Naive B cell (primary cell): ENCODE measurements around the gene CUEDC1. TPM values are rescaled to one million over a fixed set of nuclear protein-coding genes. Genes with fewer than 3 reads are reported as not detected.

Source experiments
- ATAC-seq, 2 donors: fragments of 150-1000 bp; cut with Tn5 transposase; 2 replicates each; pipeline ENCODE4 v1.10.0; 2021; ENCODE audit warnings: low read depth in 2 of 2, mild to moderate bottlenecking in 2 of 2, moderate library complexity in 2 of 2
- DNase-seq: peaks from one replicate; pipeline ENCODE4 v3.0.0; 2022
- H3K27ac Mint-ChIP-seq, 6 donors: one replicate each; pipeline ENCODE4 v1.8.0; 2020 to 2022; ENCODE audit warnings: mild to moderate bottlenecking in 6 of 6, mixed read lengths in 6 of 6, moderate library complexity in 5 of 6, inconsistent platforms in 2 of 6
- H3K27me3 Mint-ChIP-seq, 3 donors: one replicate each; pipeline ENCODE4 v1.8.0; 2021 to 2022; ENCODE audit warnings: mixed read lengths in 3 of 3, mild to moderate bottlenecking in 1 of 3
- H3K36me3 Mint-ChIP-seq, 2 donors: one replicate each; pipeline ENCODE4 v1.8.0; 2020 to 2022; ENCODE audit warnings: mixed read lengths in 2 of 2, inconsistent platforms in 1 of 2, mild to moderate bottlenecking in 1 of 2
- H3K4me1 Mint-ChIP-seq, 3 donors: one replicate each; pipeline ENCODE4 v1.8.0; 2020 to 2022; ENCODE audit warnings: mixed read lengths in 3 of 3, inconsistent platforms in 1 of 3, mild to moderate bottlenecking in 1 of 3, moderate library complexity in 1 of 3
- H3K4me3 Mint-ChIP-seq, 8 donors: one replicate each; pipeline ENCODE4 v1.8.0; 2020 to 2022; ENCODE audit warnings: mild to moderate bottlenecking in 8 of 8, mixed read lengths in 8 of 8, moderate library complexity in 8 of 8, inconsistent platforms in 2 of 8
- H3K9me3 Mint-ChIP-seq, 7 donors: one replicate each; pipeline ENCODE4 v1.8.0; 2020 to 2022; ENCODE audit warnings: mixed read lengths in 7 of 7, mild to moderate bottlenecking in 5 of 7, inconsistent platforms in 2 of 7, moderate library complexity in 1 of 7
- polyA plus RNA-seq, 6 donors: library from polyadenylated mRNA; unstranded; fragments of 300-500 nt; fragmentation: Illumina TruSeq; gene quantifications; one replicate each; pipeline ENCODE4 v1.2.3, GENCODE V29; 2021; ENCODE audit warnings: low read depth in 6 of 6

Gene CUEDC1
- polyA plus RNA-seq, 6 donors from 2014 or later, result not detected

GRCh38 chr17:57832314-57833178 is 122.7 kb downstream of the CUEDC1 start:
- peak; percentile 43 for ATAC-seq
- no peak for DNase-seq
- H3K27me3 Mint-ChIP-seq, result no peaks in the 10 kb centered on the region
- H3K4me3 Mint-ChIP-seq, result peak overlapping the region in 1 of 8 donors; percentile 1
- no peaks in the 10 kb centered on the region for H3K4me1 Mint-ChIP-seq
- H3K36me3 Mint-ChIP-seq, result no peaks in the 10 kb centered on the region
- no peaks in the 10 kb centered on the region for H3K9me3 Mint-ChIP-seq
- no peak overlapping the region for H3K27ac Mint-ChIP-seq

GRCh38 chr17:57830880-57831279 is 124.3 kb downstream of the CUEDC1 start:
- Mint-ChIP-seq H3K4me1 (no peaks in the 10 kb centered on the region), H3K36me3 (no peaks in the 10 kb centered on the region), H3K27ac (no peak overlapping the region)

GRCh38 chr17:57823469-57824401 is 131.5 kb downstream of the CUEDC1 start:
- ATAC-seq (no peak), DNase-seq (no peak)
- no peak overlapping the region for H3K4me3 Mint-ChIP-seq
- no peak overlapping the region for H3K27ac Mint-ChIP-seq
- H3K4me1 Mint-ChIP-seq, result no peaks in the 10 kb centered on the region
- peaks cover 0 to 3% (median 0%) of the 10 kb centered on the region in 3 donors for H3K27me3 Mint-ChIP-seq
- no peaks in the 10 kb centered on the region for H3K36me3 Mint-ChIP-seq
- no peaks in the 10 kb centered on the region for H3K9me3 Mint-ChIP-seq

More at GRCh38 chr17:57830880-57831279, 124.3 kb downstream of the CUEDC1 start:
- no peak for ATAC-seq
- H3K4me3 Mint-ChIP-seq, result no peak overlapping the region
- DNase-seq, result no peak
- H3K9me3 Mint-ChIP-seq, result no peaks in the 10 kb centered on the region
- H3K27me3 Mint-ChIP-seq, result no peaks in the 10 kb centered on the region

- no peaks in the 10 kb centered on the region for H3K4me1 Mint-ChIP-seq
- no peaks in the 10 kb centered on the region for H3K36me3 Mint-ChIP-seq
- peaks cover 0 to 7% (median 0%) of the 10 kb centered on the region in 3 donors for H3K27me3 Mint-ChIP-seq
- no peak overlapping the region for H3K4me3 Mint-ChIP-seq
- DNase-seq (no peak), ATAC-seq (no peak)
- no peak overlapping the region for H3K27ac Mint-ChIP-seq
- H3K9me3 Mint-ChIP-seq, result no peaks in the 10 kb centered on the region
Measured at GRCh38 chr17:57819867-57820266, 135.3 kb downstream of the CUEDC1 start.

- Mint-ChIP-seq H3K9me3 (no peaks in the 10 kb centered on the region), H3K27me3 (peaks cover 0 to 7% (median 0%) of the 10 kb centered on the region in 3 donors), H3K4me3 (no peak overlapping the region), H3K36me3 (no peaks in the 10 kb centered on the region), H3K27ac (no peak overlapping the region), H3K4me1 (no peaks in the 10 kb centered on the region)
- ATAC-seq, result no peak
- DNase-seq, result no peak
Measured at GRCh38 chr17:57819285-57819684, 135.9 kb downstream of the CUEDC1 start.

- Mint-ChIP-seq H3K36me3 (no peaks in the 10 kb centered on the region), H3K9me3 (no peaks in the 10 kb centered on the region), H3K4me1 (no peaks in the 10 kb centered on the region), H3K4me3 (no peak overlapping the region), H3K27me3 (peaks cover 0 to 7% (median 0%) of the 10 kb centered on the region in 3 donors), H3K27ac (no peak overlapping the region)
- DNase-seq (no peak), ATAC-seq (no peak)
Measured at GRCh38 chr17:57818066-57818465, 137.1 kb downstream of the CUEDC1 start.

- Mint-ChIP-seq H3K4me1 (peaks cover 0 to under 1% (median 0%) of the 10 kb centered on the region in 3 donors), H3K4me3 (no peak overlapping the region)
Measured at GRCh38 chr17:57817299-57817698, 137.9 kb downstream of the CUEDC1 start.

GRCh38 chr17:57814421-57814820 is 140.8 kb downstream of the CUEDC1 start:
- Mint-ChIP-seq H3K4me3 (no peak overlapping the region), H3K36me3 (no peaks in the 10 kb centered on the region), H3K27me3 (peaks cover 0 to 12% (median 11%) of the 10 kb centered on the region in 3 donors), H3K4me1 (peaks cover 20 to 24% (median 22%) of the 10 kb centered on the region in 3 donors), H3K9me3 (no peaks in the 10 kb centered on the region), H3K27ac (no peak overlapping the region)
- DNase-seq, result no peak
- ATAC-seq, result no peak

More at GRCh38 chr17:57817299-57817698, 137.9 kb downstream of the CUEDC1 start:
- no peak for ATAC-seq
- Mint-ChIP-seq H3K27me3 (peaks cover 0 to 7% (median 0%) of the 10 kb centered on the region in 3 donors), H3K9me3 (no peaks in the 10 kb centered on the region), H3K36me3 (no peaks in the 10 kb centered on the region), H3K27ac (no peak overlapping the region)
- DNase-seq, result no peak

GRCh38 chr17:57811638-57812280 is 143.5 kb downstream of the CUEDC1 start:
- H3K9me3 Mint-ChIP-seq, result no peaks in the 10 kb centered on the region
- no peak for DNase-seq
- ATAC-seq, result peak in 1 of 2 donors; percentile 16
- H3K4me3 Mint-ChIP-seq, result peak overlapping the region; percentile 5 to 89 (median 82)
- peaks cover 20 to 24% (median 22%) of the 10 kb centered on the region in 3 donors for H3K4me1 Mint-ChIP-seq
- peaks cover 10 to 20% (median 17%) of the 10 kb centered on the region in 3 donors for H3K27me3 Mint-ChIP-seq
- no peaks in the 10 kb centered on the region for H3K36me3 Mint-ChIP-seq
- peak overlapping the region; percentile 46 to 92 (median 70) for H3K27ac Mint-ChIP-seq

Other genes with a start within 250 kb of the CUEDC1 start
- gene CCDC182, start 210.1 kb downstream of the CUEDC1 start, polyA plus RNA-seq, result not detected
- 10 to 100 TPM; 26.3 to 48.7 (median 33.0) TPM for gene MRPS23, start 105.4 kb downstream of the CUEDC1 start, polyA plus RNA-seq
- gene VEZF1, start 32.8 kb upstream of the CUEDC1 start, polyA plus RNA-seq, result 10 to 100 TPM; 39.6 to 58.2 (median 50.6) TPM
- gene SRSF1, start 51.8 kb upstream of the CUEDC1 start, polyA plus RNA-seq, result 10 to 100 TPM; 29.1 to 57.3 (median 41.8) TPM
- gene DYNLL2, start 128.0 kb upstream of the CUEDC1 start, polyA plus RNA-seq, result 1 to 10 TPM in 1 of 6 donors, under 1 TPM in 5; 0.26 to 1.2 (median 0.82) TPM
- gene OR4D1, start 193.0 kb upstream of the CUEDC1 start, polyA plus RNA-seq, result under 1 TPM in 1 of 6 donors, not detected in 5; 0.07 TPM
- not detected for gene OR4D2, start 211.6 kb upstream of the CUEDC1 start, polyA plus RNA-seq
- gene EPX, start 237.3 kb upstream of the CUEDC1 start, polyA plus RNA-seq, result not detected